Neural crest cell (in vitro differentiated cells): ENCODE measurements around the gene IFIT2. TPM values are rescaled to one million over a fixed set of nuclear protein-coding genes. Genes with fewer than 3 reads are reported as not detected.
A peak's percentile ranks its signal among the peaks of the same experiment; 100 is the strongest.
"Not testable (repeated sequence)": the region's sequence is repeated elsewhere in the genome, so short reads cannot be mapped to it uniquely, and the experiment has no call there.

Source experiments
- DNase-seq: peaks from one replicate; pipeline ENCODE4 v3.0.0; 2021; ENCODE audit warnings: low read depth, mixed read lengths, low spot score
- H3K27ac Mint-ChIP-seq: one replicate; pipeline ENCODE4 v1.8.0; 2021; ENCODE audit warnings: mild to moderate bottlenecking, mixed read lengths; ENCODE audit not compliant: unreplicated experiment
- H3K27me3 Mint-ChIP-seq: 2 replicates; pipeline ENCODE4 v1.8.0; 2021; ENCODE audit warnings: low read depth, mild to moderate bottlenecking, mixed read lengths
- H3K36me3 Mint-ChIP-seq: 2 replicates; pipeline ENCODE4 v1.8.0; 2021; ENCODE audit warnings: low read depth, mild to moderate bottlenecking, mixed read lengths
- H3K4me1 Mint-ChIP-seq: 2 replicates; pipeline ENCODE4 v1.8.0; 2021; ENCODE audit warnings: mixed read lengths
- H3K4me3 Mint-ChIP-seq: one replicate; pipeline ENCODE4 v1.8.0; 2021; ENCODE audit warnings: mild to moderate bottlenecking, mixed read lengths
- H3K9me3 Mint-ChIP-seq: 2 replicates; pipeline ENCODE4 v1.8.0; 2021; ENCODE audit warnings: mixed read lengths
- total RNA-seq: library from RNA; stranded (reverse); gene quantifications from 2 replicates; pipeline ENCODE4 v1.2.1, GENCODE V29; 2021
- TF ChIP-seq, protein P1 (sequence below): fragments of 200-600 bp; sonication (generic); conservative IDR thresholded peaks from 2 replicates; pipeline ENCODE4 v1.5.0; 2021; ENCODE audit warnings: antibody characterized with exemption, mild to moderate bottlenecking

IFIT2 gene
- total RNA-seq, 1 donor from 2014 or later = 0.12 TPM

- no peaks in the 10 kb centered on the region for H3K9me3 Mint-ChIP-seq
- no peaks in the 10 kb centered on the region for H3K36me3 Mint-ChIP-seq
- no peak for DNase-seq
- no peak overlapping the region for H3K27ac Mint-ChIP-seq
- H3K27me3 Mint-ChIP-seq = no peaks in the 10 kb centered on the region
- TF ChIP-seq, protein P1, sequence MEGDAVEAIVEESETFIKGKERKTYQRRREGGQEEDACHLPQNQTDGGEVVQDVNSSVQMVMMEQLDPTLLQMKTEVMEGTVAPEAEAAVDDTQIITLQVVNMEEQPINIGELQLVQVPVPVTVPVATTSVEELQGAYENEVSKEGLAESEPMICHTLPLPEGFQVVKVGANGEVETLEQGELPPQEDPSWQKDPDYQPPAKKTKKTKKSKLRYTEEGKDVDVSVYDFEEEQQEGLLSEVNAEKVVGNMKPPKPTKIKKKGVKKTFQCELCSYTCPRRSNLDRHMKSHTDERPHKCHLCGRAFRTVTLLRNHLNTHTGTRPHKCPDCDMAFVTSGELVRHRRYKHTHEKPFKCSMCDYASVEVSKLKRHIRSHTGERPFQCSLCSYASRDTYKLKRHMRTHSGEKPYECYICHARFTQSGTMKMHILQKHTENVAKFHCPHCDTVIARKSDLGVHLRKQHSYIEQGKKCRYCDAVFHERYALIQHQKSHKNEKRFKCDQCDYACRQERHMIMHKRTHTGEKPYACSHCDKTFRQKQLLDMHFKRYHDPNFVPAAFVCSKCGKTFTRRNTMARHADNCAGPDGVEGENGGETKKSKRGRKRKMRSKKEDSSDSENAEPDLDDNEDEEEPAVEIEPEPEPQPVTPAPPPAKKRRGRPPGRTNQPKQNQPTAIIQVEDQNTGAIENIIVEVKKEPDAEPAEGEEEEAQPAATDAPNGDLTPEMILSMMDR = no peak
- H3K4me1 Mint-ChIP-seq = peaks cover 86% of the 10 kb centered on the region
- H3K4me3 Mint-ChIP-seq = no peak overlapping the region
Measured at GRCh38 chr10:89347701-89348457, 46.0 kb downstream of the IFIT2 start.

GRCh38 chr10:89348481-89348880 lies 46.6 kb downstream of the IFIT2 start:
- no peak for DNase-seq
- TF ChIP-seq, protein P1 = no peak
- Mint-ChIP-seq H3K4me1 (peaks cover 85% of the 10 kb centered on the region), H3K27me3 (no peaks in the 10 kb centered on the region), H3K27ac (peak overlapping the region; percentile 54), H3K9me3 (no peaks in the 10 kb centered on the region), H3K36me3 (no peaks in the 10 kb centered on the region), H3K4me3 (no peak overlapping the region)

- TF ChIP-seq, protein P1 = no peak
- no peak overlapping the region for H3K4me3 Mint-ChIP-seq
- H3K9me3 Mint-ChIP-seq = no peaks in the 10 kb centered on the region
- H3K27me3 Mint-ChIP-seq = no peaks in the 10 kb centered on the region
- H3K4me1 Mint-ChIP-seq = peaks cover 83% of the 10 kb centered on the region
- H3K27ac Mint-ChIP-seq = no peak overlapping the region
- no peaks in the 10 kb centered on the region for H3K36me3 Mint-ChIP-seq
- DNase-seq = no peak
Measured at GRCh38 chr10:89348975-89349374, 47.1 kb downstream of the IFIT2 start.

- not testable (repeated sequence) for DNase-seq, H3K9me3 Mint-ChIP-seq, H3K36me3 Mint-ChIP-seq, H3K4me3 Mint-ChIP-seq, H3K27me3 Mint-ChIP-seq
- H3K27ac Mint-ChIP-seq = peak overlapping the region; percentile 68
- H3K4me1 Mint-ChIP-seq = peaks cover 75% of the 10 kb centered on the region
Measured at GRCh38 chr10:89350631-89351315, 48.9 kb downstream of the IFIT2 start.

DNA sequence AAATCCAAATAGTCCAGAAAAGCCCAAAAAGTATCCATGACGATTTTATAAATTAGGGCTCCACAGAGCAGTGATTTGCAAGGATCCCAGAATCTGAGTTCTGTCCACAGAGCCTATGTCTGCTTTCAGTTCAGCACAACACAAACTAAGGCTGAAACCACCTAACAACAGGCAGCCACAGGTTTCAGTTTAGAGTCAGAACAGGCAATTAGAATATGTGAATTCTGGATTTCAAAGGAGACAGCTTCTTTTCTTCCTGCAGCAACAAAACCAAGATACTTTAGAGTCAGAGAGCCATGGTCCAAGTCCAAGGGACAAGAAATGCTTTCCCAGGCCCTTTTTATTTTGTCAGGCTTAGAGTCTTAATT lies 49.5 kb downstream of the IFIT2 start:
- no peak overlapping the region for H3K27ac Mint-ChIP-seq
- H3K9me3 Mint-ChIP-seq = no peaks in the 10 kb centered on the region
- no peaks in the 10 kb centered on the region for H3K36me3 Mint-ChIP-seq
- TF ChIP-seq, protein P1 = no peak
- no peak overlapping the region for H3K4me3 Mint-ChIP-seq
- H3K4me1 Mint-ChIP-seq = peaks cover 71% of the 10 kb centered on the region
- H3K27me3 Mint-ChIP-seq = no peaks in the 10 kb centered on the region
- no peak for DNase-seq
